ENCODE data around the gene ZNF850. TPM values are rescaled to one million over a fixed set of nuclear protein-coding genes. Genes with fewer than 3 reads are reported as not detected.

Gene ZNF850
- total and polyA plus RNA-seq, 9 of the 15 experiments (the other 6 are each of a cell fraction or from before 2014, with no cell fraction given), result 1.2 to 13.0 (median 5.9) TPM

GRCh38 chr19:36772311-36773222, at the start of gene ZNF850 (continued):
- no peak for TF ChIP-seq PRDM10 (IDR thresholded peaks at IDR 0.05; ENCODE audit: partially characterized antibody)
- TF ChIP-seq ZNF57 (CRISPR knock-in tag; IDR thresholded peaks at IDR 0.05), result no peak
- no peak for TF ChIP-seq E2F4 (CRISPR knock-in tag; IDR thresholded peaks at IDR 0.05; ENCODE audit: low read depth)
- TF ChIP-seq NR3C1 (CRISPR knock-in tag; IDR thresholded peaks at IDR 0.05), result no peak
- no peak for TF ChIP-seq ZNF785 (CRISPR knock-in tag; IDR thresholded peaks at IDR 0.05)
- no peak for TF ChIP-seq MYBL2 (IDR thresholded peaks at IDR 0.05; ENCODE audit: low read depth)
- TF ChIP-seq MYBL2 (CRISPR knock-in tag; IDR thresholded peaks at IDR 0.05; ENCODE audit: borderline replicate concordance), result no peak
- no peak for TF ChIP-seq TEAD2 (tag; IDR thresholded peaks at IDR 0.05)
- TF ChIP-seq BCLAF1 (IDR thresholded peaks at IDR 0.05; ENCODE audit: borderline replicate concordance in 1 of 2, control insufficient read depth in 1 of 2, low read depth in 2 of 2, low read length in 1 of 2), result no peak
- no peak for TF ChIP-seq PBX2 (CRISPR knock-in tag; IDR thresholded peaks at IDR 0.05; ENCODE audit: low read depth)
- TF ChIP-seq PBX2 (tag; conservative IDR thresholded peaks at IDR 0.05; ENCODE audit: low read depth), result no peak
- TF ChIP-seq ZBTB2 (IDR thresholded peaks at IDR 0.05), result no peak
- TF ChIP-seq ZNF717 (CRISPR knock-in tag; IDR thresholded peaks at IDR 0.05), result no peak
- TF ChIP-seq ZNF561 (CRISPR knock-in tag; conservative IDR thresholded peaks at IDR 0.05), result no peak

All from K562 (cell line).